MCF 10A (cell line): ENCODE data around the gene GAL3ST3. TPM values are rescaled to one million over a fixed set of nuclear protein-coding genes. Genes with fewer than 3 reads are reported as not detected.

ENCODE experiments used
- BruUV-seq: library from RNA; stranded (reverse); fragments of 400-500 nt; replicated peaks from 2 replicates; lab custom pipeline; 2021; lab: Mats Ljungman, UMichigan
- CTCF ChIA-PET: fragments of 300-600 bp; sonication (Branson Sonifier 250); formaldehyde crosslinking; extraction: SDS; loops from one replicate; lab custom pipeline; 2021; ENCODE audit warnings: antibody characterized with exemption, inconsistent platforms; lab: Yijun Ruan, JAX
- POLR2A ChIA-PET: fragments of 300-600, 350-650 bp; sonication (Branson Sonifier 250); formaldehyde crosslinking; extraction: SDS; loops from one replicate; lab custom pipeline; 2020; ENCODE audit warnings: antibody characterized with exemption, inconsistent platforms; lab: Yijun Ruan, JAX
- DNase-seq: peaks from one replicate; pipeline ENCODE4 v3.0.0-alpha.2; 2018; ENCODE audit not compliant: unreplicated experiment
- H3K27ac Mint-ChIP-seq: one replicate; pipeline ENCODE4 v1.8.0; 2022; ENCODE audit warnings: mild to moderate bottlenecking, low read depth, mixed read lengths; ENCODE audit not compliant: unreplicated experiment
- H3K27me3 Mint-ChIP-seq: one replicate; pipeline ENCODE4 v1.8.0; 2022; ENCODE audit warnings: mixed read lengths; ENCODE audit not compliant: insufficient read depth, unreplicated experiment
- H3K36me3 Mint-ChIP-seq: one replicate; pipeline ENCODE4 v1.8.0; 2022; ENCODE audit warnings: mild to moderate bottlenecking, moderate library complexity, mixed read lengths; ENCODE audit not compliant: insufficient read depth, unreplicated experiment
- H3K4me1 Mint-ChIP-seq: one replicate; pipeline ENCODE4 v1.8.0; 2022; ENCODE audit warnings: mixed read lengths; ENCODE audit not compliant: insufficient read depth, unreplicated experiment
- H3K4me3 Mint-ChIP-seq: one replicate; pipeline ENCODE4 v1.8.0; 2022; ENCODE audit warnings: mild to moderate bottlenecking, moderate library complexity, mixed read lengths; ENCODE audit not compliant: unreplicated experiment
- H3K9me3 Mint-ChIP-seq: one replicate; pipeline ENCODE4 v1.8.0; 2022; ENCODE audit warnings: mixed read lengths; ENCODE audit not compliant: unreplicated experiment
- CTCF ChIP-seq: fragments of 200-600 bp; IDR thresholded peaks from one replicate; pipeline ENCODE4 v1.8.0; 2022; ENCODE audit warnings: antibody characterized with exemption, mild to moderate bottlenecking; ENCODE audit not compliant: unreplicated experiment
- intact Hi-C: fragments of 100-400 bp; cut with micrococcal nuclease; formaldehyde crosslinking; loops from 2 replicates; pipeline ENCODE4 v1.14.1; 2022
- total RNA-seq: library from RNA; stranded (reverse); gene quantifications from 2 replicates; pipeline ENCODE4 v1.2.3, GENCODE V29; 2022

GAL3ST3 gene
- total RNA-seq, 1 experiment from 2014 or later, result not detected

GRCh38 chr11:66077927-66078326, 29.0 kb upstream of the GAL3ST3 start:
- Mint-ChIP-seq H3K4me3 (no peak overlapping the region), H3K27me3 (no peaks in the 10 kb centered on the region), H3K36me3 (peaks cover 37% of the 10 kb centered on the region), H3K27ac (no peak overlapping the region), H3K9me3 (no peaks in the 10 kb centered on the region), H3K4me1 (peaks cover 32% of the 10 kb centered on the region)
- CTCF ChIA-PET, result interaction anchor here (0.6 to 1.6 kb wide), 4 partner anchors 10 to 168 kb away, joined by 3 to 8 read pairs (median 3); no protein-coding TSS in a partner anchor
- intact Hi-C loops, result no loop called here
- no TSS peak for BruUV-seq
- POLR2A ChIA-PET, result interaction anchor here (1.1 kb wide), 1 partner anchor 26 kb away, joined by 3 read pairs; the partner anchor contains the start of gene SF3B2
- TF ChIP-seq CTCF, result no peak
- DNase-seq, result no peak

- no TSS peak for BruUV-seq
- intact Hi-C loops, result no loop called here
- POLR2A ChIA-PET, result no interaction called here
- no peaks in the 10 kb centered on the region for H3K27me3 Mint-ChIP-seq
- no peaks in the 10 kb centered on the region for H3K9me3 Mint-ChIP-seq
- CTCF ChIA-PET, result interaction anchor here (0.6 to 1.6 kb wide), 4 partner anchors 9 to 56 kb away, joined by 3 to 8 read pairs (median 3); no protein-coding TSS in a partner anchor
- no peak for DNase-seq
- no peak overlapping the region for H3K4me3 Mint-ChIP-seq
- peaks cover 37% of the 10 kb centered on the region for H3K36me3 Mint-ChIP-seq
- TF ChIP-seq CTCF, result no peak
- peaks cover 36% of the 10 kb centered on the region for H3K4me1 Mint-ChIP-seq
- H3K27ac Mint-ChIP-seq, result no peak overlapping the region
Measured at GRCh38 chr11:66076561-66076960, 27.6 kb upstream of the GAL3ST3 start.

GRCh38 chr11:66075273-66075672, 26.3 kb upstream of the GAL3ST3 start:
- H3K27me3 Mint-ChIP-seq, result no peaks in the 10 kb centered on the region
- H3K27ac Mint-ChIP-seq, result no peak overlapping the region
- CTCF ChIA-PET, result interaction anchor here (0.6 to 1.0 kb wide), 2 partner anchors 105 to 335 kb away, joined by 3 read pairs; no protein-coding TSS in a partner anchor
- no peak for TF ChIP-seq CTCF
- no TSS peak for BruUV-seq
- H3K4me3 Mint-ChIP-seq, result no peak overlapping the region
- POLR2A ChIA-PET, result interaction anchor here (1.0 kb wide), 1 partner anchor 23 kb away, joined by 3 read pairs; the partner anchor contains the start of gene SF3B2
- no peaks in the 10 kb centered on the region for H3K9me3 Mint-ChIP-seq
- DNase-seq, result no peak
- intact Hi-C loops, result no loop called here
- peaks cover 31% of the 10 kb centered on the region for H3K36me3 Mint-ChIP-seq
- peaks cover 31% of the 10 kb centered on the region for H3K4me1 Mint-ChIP-seq

GRCh38 chr11:66073669-66074068, 24.7 kb upstream of the GAL3ST3 start:
- ChIA-PET CTCF (no interaction called here), POLR2A (interaction anchor here (0.6 kb wide), 1 partner anchor 107 kb away, joined by 4 read pairs; no protein-coding TSS in a partner anchor)
- no peak overlapping the region for H3K4me3 Mint-ChIP-seq
- peaks cover 31% of the 10 kb centered on the region for H3K4me1 Mint-ChIP-seq
- no peaks in the 10 kb centered on the region for H3K27me3 Mint-ChIP-seq
- H3K9me3 Mint-ChIP-seq, result no peaks in the 10 kb centered on the region
- peaks cover 35% of the 10 kb centered on the region for H3K36me3 Mint-ChIP-seq
- BruUV-seq, result no TSS peak
- no peak for TF ChIP-seq CTCF
- intact Hi-C loops, result no loop called here
- DNase-seq, result no peak
- H3K27ac Mint-ChIP-seq, result no peak overlapping the region
